ENCODE results near the gene SOS2.

GRCh38 chr14:50237427-50237826 lies 6.0 kb upstream of the SOS2 start:
- TF ChIP-seq ELK1 (IDR thresholded peaks at IDR 0.05; ENCODE audit: low read depth, low read length) = no peak
- TF ChIP-seq TCF12 (IDR thresholded peaks at IDR 0.05; ENCODE audit: low read depth, low read length) = no peak
- no peak for TF ChIP-seq ATF3 (IDR thresholded peaks at IDR 0.05; ENCODE audit: borderline replicate concordance, extremely low read depth, low read depth, low read length)
- no peak for TF ChIP-seq CTCF (IDR thresholded peaks at IDR 0.05 in 2 of 3, conservative IDR thresholded peaks at IDR 0.05 in 1 of 3; ENCODE audit: control insufficient read depth in 2 of 3, extremely low read depth in 1 of 3, insufficient read depth in 1 of 3, low read depth in 3 of 3, low read length in 3 of 3)
- TF ChIP-seq ASH2L (IDR thresholded peaks at IDR 0.05; ENCODE audit: borderline replicate concordance, low read depth) = no peak
